ENCODE results near the gene RAPGEF6. TPM values are rescaled to one million over a fixed set of nuclear protein-coding genes. Genes with fewer than 3 reads are reported as not detected.

The RAPGEF6 gene
- total RNA-seq, 1 donor from 2014 or later: 22.9 TPM

- no peak for DNase-seq (ENCODE audit: low spot score in 2 of 2)
- no peaks in the 10 kb centered on the region for H3K4me1 ChIP-seq
- H3K27me3 ChIP-seq: no peaks in the 10 kb centered on the region
- no peaks in the 10 kb centered on the region for H3K9me3 ChIP-seq
- no peak for TF ChIP-seq CTCF (IDR thresholded peaks at IDR 0.05)
- H3K4me3 ChIP-seq: no peak overlapping the region
- no peak overlapping the region for H3K27ac ChIP-seq
- intact Hi-C loops (cut with DNase I): no loop called here
- H3K36me3 ChIP-seq: no peaks in the 10 kb centered on the region
These were observed 63.3 kb downstream of the RAPGEF6 start for GRCh38 chr5:131571669-131572168.

GRCh38 chr5:131570757-131571156, 64.3 kb downstream of the RAPGEF6 start:
- no peaks in the 10 kb centered on the region for H3K9me3 ChIP-seq
- H3K4me1 ChIP-seq: no peaks in the 10 kb centered on the region
- TF ChIP-seq CTCF (IDR thresholded peaks at IDR 0.05): no peak
- intact Hi-C loops (cut with DNase I): no loop called here
- no peak overlapping the region for H3K27ac ChIP-seq
- H3K4me3 ChIP-seq: no peak overlapping the region
- DNase-seq (ENCODE audit: low spot score in 2 of 2): no peak
- H3K27me3 ChIP-seq: no peaks in the 10 kb centered on the region
- H3K36me3 ChIP-seq: no peaks in the 10 kb centered on the region

GRCh38 chr5:131564229-131564652, 70.8 kb downstream of the RAPGEF6 start:
- H3K4me3 ChIP-seq: no peak overlapping the region
- H3K27me3 ChIP-seq: no peaks in the 10 kb centered on the region
- peaks cover 0 to 5% of the 10 kb centered on the region in 2 donors for H3K36me3 ChIP-seq
- DNase-seq (ENCODE audit: low spot score in 2 of 2): no peak
- intact Hi-C loops (cut with DNase I): no loop called here
- no peaks in the 10 kb centered on the region for H3K4me1 ChIP-seq
- H3K9me3 ChIP-seq: no peaks in the 10 kb centered on the region
- TF ChIP-seq CTCF (IDR thresholded peaks at IDR 0.05): no peak
- no peak overlapping the region for H3K27ac ChIP-seq

DNA sequence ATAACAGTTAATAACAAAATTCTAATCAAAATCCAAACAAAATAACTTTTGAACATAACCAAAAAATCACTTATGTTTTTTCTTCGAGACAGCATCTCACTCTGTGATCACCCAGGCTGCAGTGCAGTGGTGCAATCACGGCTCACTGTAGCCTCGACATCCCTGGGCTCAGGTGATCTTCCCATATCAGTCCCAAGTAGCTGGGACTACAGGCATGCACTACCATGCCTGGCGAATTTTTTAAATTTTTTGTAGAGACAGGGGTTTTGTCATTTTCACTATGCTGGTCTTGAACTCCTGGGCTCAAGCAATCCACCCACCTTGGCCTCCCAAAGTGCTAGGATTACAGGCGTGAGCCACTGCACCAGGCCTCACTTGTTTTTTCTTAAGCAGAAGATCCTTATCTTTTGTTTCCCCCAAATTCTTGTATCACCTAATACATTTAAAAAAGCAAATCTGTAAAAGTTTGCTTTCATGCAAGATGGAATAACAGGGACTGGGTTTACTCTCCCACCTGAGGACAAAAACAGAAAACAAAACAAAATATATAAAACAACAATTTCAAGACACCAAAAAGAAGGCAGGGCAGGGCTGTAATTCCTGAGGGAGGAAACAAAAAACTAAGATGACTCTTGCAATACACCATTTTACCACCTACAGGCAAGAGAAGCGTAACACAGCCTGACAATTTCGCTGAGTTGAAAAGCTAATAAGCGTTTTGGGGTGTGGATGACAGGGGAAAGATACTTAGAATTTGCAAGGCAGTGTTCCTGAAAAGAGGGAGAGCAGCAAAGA, 71.4 kb downstream of the RAPGEF6 start:
- no peak for DNase-seq (ENCODE audit: low spot score in 2 of 2)
- intact Hi-C loops (cut with DNase I): no loop called here
- no peak for TF ChIP-seq CTCF (IDR thresholded peaks at IDR 0.05)
- no peaks in the 10 kb centered on the region for H3K27me3 ChIP-seq
- H3K36me3 ChIP-seq: peaks cover 0 to 5% of the 10 kb centered on the region in 2 donors
- no peak overlapping the region for H3K4me3 ChIP-seq
- H3K4me1 ChIP-seq: no peaks in the 10 kb centered on the region
- no peaks in the 10 kb centered on the region for H3K9me3 ChIP-seq
- no peak overlapping the region for H3K27ac ChIP-seq

GRCh38 chr5:131550606-131551005, 84.4 kb downstream of the RAPGEF6 start:
- Histone ChIP-seq H3K36me3 (peaks cover 0 to 6% of the 10 kb centered on the region in 2 donors), H3K4me1 (no peaks in the 10 kb centered on the region), H3K27me3 (no peaks in the 10 kb centered on the region), H3K27ac (no peak overlapping the region), H3K4me3 (no peak overlapping the region), H3K9me3 (no peaks in the 10 kb centered on the region)
- TF ChIP-seq CTCF (IDR thresholded peaks at IDR 0.05): no peak
- intact Hi-C loops (cut with DNase I): no loop called here
- DNase-seq (ENCODE audit: low spot score in 2 of 2): no peak
